ENCODE data around the gene KDM4B. TPM values are rescaled to one million over a fixed set of nuclear protein-coding genes. Genes with fewer than 3 reads are reported as not detected.

The KDM4B gene
- total RNA-seq, 1 donor from 2014 or later, result 34.1 TPM

DNA sequence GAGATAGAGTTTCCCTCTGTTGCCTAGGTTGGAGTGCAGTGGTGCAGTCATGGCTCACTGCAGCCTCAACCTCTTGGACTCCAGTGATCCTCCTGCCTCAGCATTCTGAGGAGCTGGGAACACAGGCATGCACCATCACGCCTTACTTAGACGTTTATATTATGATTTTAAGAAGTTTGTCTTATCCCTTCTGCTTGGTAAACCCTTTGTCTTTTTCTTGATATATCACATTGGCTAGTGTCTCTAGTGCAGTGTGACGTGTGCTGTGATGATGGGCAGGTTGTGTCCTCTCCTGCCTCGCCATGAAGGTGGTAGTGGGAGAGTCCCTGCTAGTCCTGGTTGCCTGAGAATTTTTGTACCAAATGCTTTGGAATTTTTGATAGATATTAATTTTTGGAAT is 93.9 kb downstream of the KDM4B start:
- Histone ChIP-seq H3K4me1 (peaks cover 12% of the 10 kb centered on the region), H3K27ac (replicated peaks) (no peak overlapping the region), H3K9me3 (replicated peaks) (peaks cover 14% of the 10 kb centered on the region), H3K4me3 (no peak overlapping the region), H3K36me3 (peaks cover 59% of the 10 kb centered on the region), H3K27me3 (ENCODE audit: low read depth) (no peaks in the 10 kb centered on the region)
- TF ChIP-seq, protein P1, sequence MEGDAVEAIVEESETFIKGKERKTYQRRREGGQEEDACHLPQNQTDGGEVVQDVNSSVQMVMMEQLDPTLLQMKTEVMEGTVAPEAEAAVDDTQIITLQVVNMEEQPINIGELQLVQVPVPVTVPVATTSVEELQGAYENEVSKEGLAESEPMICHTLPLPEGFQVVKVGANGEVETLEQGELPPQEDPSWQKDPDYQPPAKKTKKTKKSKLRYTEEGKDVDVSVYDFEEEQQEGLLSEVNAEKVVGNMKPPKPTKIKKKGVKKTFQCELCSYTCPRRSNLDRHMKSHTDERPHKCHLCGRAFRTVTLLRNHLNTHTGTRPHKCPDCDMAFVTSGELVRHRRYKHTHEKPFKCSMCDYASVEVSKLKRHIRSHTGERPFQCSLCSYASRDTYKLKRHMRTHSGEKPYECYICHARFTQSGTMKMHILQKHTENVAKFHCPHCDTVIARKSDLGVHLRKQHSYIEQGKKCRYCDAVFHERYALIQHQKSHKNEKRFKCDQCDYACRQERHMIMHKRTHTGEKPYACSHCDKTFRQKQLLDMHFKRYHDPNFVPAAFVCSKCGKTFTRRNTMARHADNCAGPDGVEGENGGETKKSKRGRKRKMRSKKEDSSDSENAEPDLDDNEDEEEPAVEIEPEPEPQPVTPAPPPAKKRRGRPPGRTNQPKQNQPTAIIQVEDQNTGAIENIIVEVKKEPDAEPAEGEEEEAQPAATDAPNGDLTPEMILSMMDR (IDR thresholded peaks at IDR 0.05; ENCODE audit: borderline replicate concordance), result no peak
- no peak for DNase-seq
- intact Hi-C loops (cut with micrococcal nuclease), result no loop called here

DNA sequence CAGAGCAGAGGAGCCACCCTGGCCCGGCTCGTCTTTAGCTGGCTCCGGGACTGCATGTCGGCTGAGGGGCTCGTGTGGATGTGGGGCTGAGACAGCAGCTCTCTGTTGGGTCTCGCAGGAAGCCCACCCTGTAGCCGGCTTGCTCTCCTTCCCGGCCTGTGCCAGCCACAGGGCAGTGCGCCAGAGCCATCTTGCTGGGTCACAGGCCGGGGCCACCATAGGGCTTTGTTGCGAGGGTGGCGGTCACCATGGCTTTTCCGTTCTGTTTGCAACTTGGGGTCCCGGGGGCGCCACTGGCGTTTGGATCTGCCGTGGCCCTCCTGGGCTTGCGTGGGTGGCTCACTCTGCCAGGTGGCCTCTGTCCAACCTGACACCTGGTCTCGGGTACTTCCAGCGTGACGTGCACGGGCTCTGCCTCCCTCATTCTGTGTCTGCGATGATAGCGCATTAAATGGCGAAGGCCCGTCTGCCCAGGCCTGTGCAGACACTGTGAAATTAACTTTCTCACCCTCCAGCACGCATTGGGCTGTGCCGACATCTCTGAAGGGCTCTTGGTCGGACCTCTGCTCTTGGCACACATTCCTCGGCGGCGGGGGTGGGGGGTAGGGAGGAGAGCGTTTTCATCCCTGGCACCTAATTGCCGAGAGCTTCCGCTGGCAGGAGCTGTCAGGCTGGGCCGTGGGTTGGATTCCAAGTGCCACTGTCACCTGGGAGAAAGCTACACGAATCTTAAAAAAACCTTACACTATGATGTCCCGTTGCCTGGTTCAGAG is 95.1 kb downstream of the KDM4B start:
- Histone ChIP-seq H3K27ac (replicated peaks) (no peak overlapping the region), H3K27me3 (ENCODE audit: low read depth) (no peaks in the 10 kb centered on the region), H3K9me3 (replicated peaks) (peaks cover 14% of the 10 kb centered on the region), H3K36me3 (peaks cover 56% of the 10 kb centered on the region), H3K4me1 (peaks cover 3% of the 10 kb centered on the region), H3K4me3 (no peak overlapping the region)
- intact Hi-C loops (cut with micrococcal nuclease), result no loop called here
- no peak for DNase-seq
- TF ChIP-seq, protein P1 (IDR thresholded peaks at IDR 0.05; ENCODE audit: borderline replicate concordance), result no peak

DNA sequence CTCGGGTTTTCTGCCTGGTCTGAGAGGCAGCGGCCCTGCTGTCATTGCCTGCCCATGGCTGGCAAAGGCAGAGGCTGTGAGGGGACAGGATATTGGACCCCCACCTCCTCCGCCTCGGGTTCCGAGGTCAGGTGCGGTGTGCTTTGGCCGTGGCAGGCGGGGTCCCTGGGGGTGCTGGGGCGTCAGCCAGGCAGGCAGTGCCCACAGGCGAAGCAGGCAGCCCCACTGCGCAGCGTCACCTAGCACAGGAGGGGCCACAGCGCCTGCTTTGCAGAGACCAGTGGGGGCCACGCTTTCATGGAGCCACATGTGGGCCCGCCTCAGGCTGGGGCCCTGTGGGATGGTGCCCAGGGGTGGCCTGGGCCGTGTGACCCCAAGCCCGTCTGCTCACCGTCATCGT is 96.0 kb downstream of the KDM4B start:
- no peak for DNase-seq
- H3K27ac ChIP-seq (replicated peaks), result no peak overlapping the region
- intact Hi-C loops (cut with micrococcal nuclease), result no loop called here
- H3K4me1 ChIP-seq, result no peaks in the 10 kb centered on the region
- H3K4me3 ChIP-seq, result no peak overlapping the region
- peaks cover 48% of the 10 kb centered on the region for H3K36me3 ChIP-seq
- TF ChIP-seq, protein P1 (IDR thresholded peaks at IDR 0.05; ENCODE audit: borderline replicate concordance), result no peak
- H3K27me3 ChIP-seq (ENCODE audit: low read depth), result no peaks in the 10 kb centered on the region
- H3K9me3 ChIP-seq (replicated peaks), result peaks cover 14% of the 10 kb centered on the region

DNA sequence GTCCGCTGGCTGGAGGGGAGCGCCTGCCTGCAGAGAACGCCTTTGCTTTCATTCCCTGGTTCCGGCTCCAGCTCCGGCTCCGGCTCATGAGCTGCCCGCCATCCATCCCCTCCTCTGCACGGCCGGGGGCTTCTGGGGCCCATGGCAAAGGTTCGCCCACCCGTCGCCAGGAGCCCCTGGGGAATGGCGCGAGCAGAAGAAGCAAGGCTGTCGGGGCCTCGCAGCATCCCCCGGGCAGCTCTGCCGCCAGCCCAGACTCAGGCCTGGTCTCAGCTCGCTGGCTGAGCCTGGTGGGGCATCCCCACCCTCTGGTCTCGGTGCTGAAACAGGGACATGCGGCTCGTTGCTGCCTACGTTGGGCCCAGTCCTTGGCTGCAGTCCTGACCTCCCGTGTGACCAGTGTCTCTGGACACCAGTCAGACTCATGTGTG is 96.8 kb downstream of the KDM4B start:
- DNase-seq, result no peak
- intact Hi-C loops (cut with micrococcal nuclease), result no loop called here
- Histone ChIP-seq H3K4me3 (no peak overlapping the region), H3K36me3 (peaks cover 49% of the 10 kb centered on the region), H3K27ac (replicated peaks) (no peak overlapping the region), H3K27me3 (ENCODE audit: low read depth) (no peaks in the 10 kb centered on the region), H3K9me3 (replicated peaks) (peaks cover 14% of the 10 kb centered on the region), H3K4me1 (no peaks in the 10 kb centered on the region)
- TF ChIP-seq, protein P1 (IDR thresholded peaks at IDR 0.05; ENCODE audit: borderline replicate concordance), result no peak

DNA sequence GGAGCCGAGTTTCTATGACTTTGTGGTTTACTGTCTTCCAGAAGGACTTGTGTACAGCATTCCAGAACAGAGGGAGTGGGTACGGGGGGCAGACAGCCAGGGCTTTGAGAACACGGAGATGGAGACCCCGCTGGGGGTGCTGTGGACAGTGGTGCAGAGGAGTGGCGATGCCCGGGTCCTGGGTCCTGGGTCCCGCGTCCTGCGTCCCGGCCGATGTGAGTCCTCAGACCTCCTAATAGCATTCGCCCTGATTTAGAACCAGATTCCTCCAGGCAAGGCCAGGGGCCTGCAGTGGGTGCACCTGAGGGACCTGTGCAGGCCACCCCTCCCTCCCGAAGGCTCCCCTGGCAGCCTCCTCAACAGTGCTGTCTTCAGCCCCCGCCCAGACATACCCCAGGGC is 97.9 kb downstream of the KDM4B start:
- Histone ChIP-seq H3K27me3 (ENCODE audit: low read depth) (no peaks in the 10 kb centered on the region), H3K4me1 (no peaks in the 10 kb centered on the region), H3K4me3 (no peak overlapping the region), H3K9me3 (replicated peaks) (peaks cover 14% of the 10 kb centered on the region), H3K27ac (replicated peaks) (no peak overlapping the region), H3K36me3 (peaks cover 47% of the 10 kb centered on the region)
- TF ChIP-seq, protein P1 (IDR thresholded peaks at IDR 0.05; ENCODE audit: borderline replicate concordance), result no peak
- intact Hi-C loops (cut with micrococcal nuclease), result no loop called here
- no peak for DNase-seq

All from left ventricle myocardium inferior (tissue), 1 donor.